GM21529 (cell line): Measurements from ENCODE around the gene DMBX1.

ENCODE experiments used
- ATAC-seq: cut with Tn5 transposase; IDR thresholded peaks from one replicate; pipeline ENCODE4 v1.9.1; 2021; ENCODE audit not compliant: unreplicated experiment

DMBX1 gene

GRCh38 chr1:46480959-46481646 is 8.5 kb upstream of the DMBX1 start:
- ATAC-seq: no peak

GRCh38 chr1:46481961-46482360 is 7.7 kb upstream of the DMBX1 start:
- no peak for ATAC-seq

DNA sequence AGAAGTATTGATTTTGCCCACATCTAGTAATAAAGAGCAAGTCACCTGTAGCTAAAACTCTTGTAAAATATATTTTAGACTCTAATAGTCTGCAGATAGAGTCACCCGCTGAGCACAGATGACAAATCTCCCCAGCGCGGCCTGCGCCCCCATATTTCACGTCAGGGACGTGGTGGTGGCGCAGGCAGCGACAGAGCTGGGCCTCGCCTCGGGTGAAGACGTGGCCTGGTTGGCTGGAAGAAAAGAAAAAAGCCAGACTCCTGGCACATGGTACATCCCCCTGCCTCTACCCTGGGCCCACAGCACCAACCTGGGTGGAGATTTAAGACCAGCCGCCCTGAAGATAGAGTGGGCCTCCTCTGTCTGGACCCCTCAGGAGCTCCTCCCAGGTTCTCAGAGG is 6.0 kb upstream of the DMBX1 start:
- ATAC-seq: no peak

DNA sequence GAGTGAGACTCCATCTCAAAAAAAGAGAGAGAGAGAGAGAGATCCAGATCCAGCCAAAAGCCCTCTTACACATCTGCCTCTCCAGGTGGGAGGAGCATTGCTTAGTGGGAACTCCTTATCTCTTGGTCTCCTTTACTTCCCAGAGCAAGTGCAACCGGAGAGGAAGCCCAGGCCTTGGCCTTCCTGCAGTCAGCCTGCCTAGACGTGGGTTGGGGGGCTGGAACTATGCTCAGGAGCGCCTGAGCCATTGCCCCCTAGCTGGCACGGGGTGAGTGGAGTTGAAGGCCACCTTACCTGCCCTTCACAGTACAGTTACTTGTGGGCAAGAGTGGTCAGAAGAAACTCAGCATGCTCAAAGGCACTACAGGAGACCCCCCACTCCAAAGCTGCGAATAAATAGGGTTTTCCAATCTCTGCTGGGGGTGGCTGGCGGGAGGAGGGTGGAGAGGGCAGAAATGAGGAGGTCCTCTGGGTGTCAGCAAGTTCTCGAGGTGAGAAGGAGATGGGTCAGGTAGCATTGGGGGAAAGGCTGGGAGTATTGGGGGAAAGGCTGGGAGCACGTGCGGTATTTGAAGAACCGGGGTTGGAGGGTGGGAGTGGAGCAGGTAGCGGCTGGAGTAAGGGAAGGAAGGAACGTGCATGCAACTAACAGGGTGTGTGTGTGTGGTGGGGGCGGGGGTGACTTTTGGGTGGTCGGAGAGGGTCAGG is 4.7 kb upstream of the DMBX1 start:
- no peak for ATAC-seq

GRCh38 chr1:46485564-46486431 is 3.8 kb upstream of the DMBX1 start:
- ATAC-seq: no peak

GRCh38 chr1:46486432-46487015 is 3.1 kb upstream of the DMBX1 start:
- no peak for ATAC-seq

- ATAC-seq: no peak
Observed at GRCh38 chr1:46487818-46488218, 1.8 kb upstream of the DMBX1 start.

- ATAC-seq: no peak
Observed at GRCh38 chr1:46488343-46489168, 1.1 kb upstream of the DMBX1 start.

GRCh38 chr1:46489169-46489637 is 433 bp upstream of the DMBX1 start:
- no peak for ATAC-seq

GRCh38 chr1:46490406-46490655 is 695 bp downstream of the DMBX1 start:
- ATAC-seq: no peak

- no peak for ATAC-seq
Observed at GRCh38 chr1:46490656-46491442, 1.2 kb downstream of the DMBX1 start.

DNA sequence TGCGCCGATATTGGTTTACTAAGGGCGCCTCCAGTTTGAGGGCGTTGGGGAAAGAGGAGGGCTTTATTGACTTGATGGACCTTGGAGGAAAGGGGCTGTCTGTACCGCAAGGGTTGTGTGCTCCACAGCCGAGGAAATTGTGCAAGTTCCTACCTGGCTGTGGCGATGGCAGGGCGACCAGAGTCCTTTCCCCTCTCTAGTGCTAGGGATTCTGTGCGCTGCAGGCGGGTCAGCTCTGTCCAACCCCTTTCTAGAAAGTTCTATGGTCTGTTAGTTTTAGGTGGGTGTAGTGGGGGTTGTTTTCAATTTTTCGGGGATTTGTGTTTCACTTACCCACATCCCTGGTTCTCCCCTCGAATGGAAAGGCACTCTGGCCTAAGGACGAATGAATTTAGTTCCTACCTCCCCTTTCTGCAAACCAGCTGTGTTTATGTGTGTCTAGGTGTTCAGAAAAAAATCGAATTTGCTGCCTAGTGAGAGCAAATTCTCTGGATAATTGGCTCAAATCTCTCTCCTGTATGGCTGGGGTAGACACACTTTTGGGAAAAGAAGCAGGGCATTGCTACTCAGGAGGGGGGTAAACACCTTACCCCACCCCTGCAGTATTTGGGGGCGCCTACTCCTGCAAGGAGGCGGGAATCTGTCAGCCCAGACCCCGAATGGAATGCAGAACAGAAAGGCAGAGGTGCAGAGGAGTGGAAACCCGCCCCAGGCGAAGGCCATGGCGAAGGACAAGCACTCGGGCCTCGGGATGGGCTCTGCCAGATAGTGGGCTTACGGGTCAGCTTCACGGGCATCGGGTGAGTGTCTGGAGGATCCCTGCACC is 2.0 kb downstream of the DMBX1 start:
- no peak for ATAC-seq

DNA sequence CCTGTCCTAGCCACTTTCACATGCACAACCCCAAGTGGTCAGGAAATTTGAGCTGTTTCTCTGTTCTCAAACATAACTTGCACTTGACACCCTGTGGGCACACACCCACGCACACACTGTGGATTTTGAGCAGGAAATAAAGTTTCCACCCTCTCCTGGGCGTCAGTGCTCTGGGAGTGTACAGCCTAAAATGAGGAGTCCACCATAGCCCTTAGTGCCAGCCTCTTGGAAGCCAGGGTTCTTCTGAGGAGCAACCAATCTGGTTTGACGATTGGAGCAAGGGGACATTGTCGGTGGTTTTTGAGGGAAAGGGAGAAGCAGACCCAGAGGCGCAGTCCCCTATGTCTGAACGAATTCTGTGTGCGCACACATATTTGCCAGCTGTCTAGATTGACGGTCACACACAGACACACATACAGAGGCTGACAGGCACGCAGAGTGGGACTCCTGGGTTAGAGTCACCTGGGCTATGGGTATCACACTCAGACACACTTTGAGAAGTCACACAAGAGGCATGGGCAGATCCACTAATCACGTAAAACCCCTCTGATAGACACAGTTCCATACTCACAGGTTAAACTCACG is 2.7 kb downstream of the DMBX1 start:
- no peak for ATAC-seq

- no peak for ATAC-seq
Observed at GRCh38 chr1:46492871-46493270, 3.2 kb downstream of the DMBX1 start.

DNA sequence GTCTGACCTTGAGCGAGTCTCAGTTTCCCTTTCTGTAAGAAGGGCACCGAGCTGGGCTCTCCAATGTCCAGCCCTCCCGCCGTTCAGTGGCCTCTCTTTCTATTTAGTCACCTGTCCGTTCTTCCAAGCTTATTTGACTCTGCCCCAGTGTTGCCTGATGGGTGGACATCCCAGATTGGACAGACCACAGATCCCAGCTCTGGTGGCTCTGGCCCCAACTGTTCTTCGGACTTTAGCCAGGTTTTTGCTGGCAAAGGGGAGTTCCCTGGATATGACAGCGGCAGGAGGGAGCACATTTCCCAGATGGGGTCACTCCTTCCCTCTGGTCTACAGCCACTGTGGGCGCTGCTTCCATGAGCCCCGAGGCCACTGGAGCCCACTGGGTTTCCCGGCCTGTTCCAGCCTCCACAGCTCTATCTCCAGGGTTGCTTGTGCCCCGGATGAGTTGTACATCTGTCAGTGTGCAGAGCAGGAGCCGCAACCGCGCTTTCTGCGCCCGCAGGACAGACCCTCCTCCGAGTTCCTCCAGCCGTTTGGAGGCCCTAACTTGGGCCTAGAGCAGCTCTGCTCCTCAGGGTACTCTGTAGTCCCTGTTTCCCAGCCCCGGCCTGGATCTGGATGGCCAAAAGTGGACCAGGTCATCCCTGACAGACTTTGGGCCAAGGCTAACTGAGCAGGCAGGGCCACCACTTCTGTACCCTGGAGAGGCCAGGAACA is 3.8 kb downstream of the DMBX1 start:
- ATAC-seq: no peak

DNA sequence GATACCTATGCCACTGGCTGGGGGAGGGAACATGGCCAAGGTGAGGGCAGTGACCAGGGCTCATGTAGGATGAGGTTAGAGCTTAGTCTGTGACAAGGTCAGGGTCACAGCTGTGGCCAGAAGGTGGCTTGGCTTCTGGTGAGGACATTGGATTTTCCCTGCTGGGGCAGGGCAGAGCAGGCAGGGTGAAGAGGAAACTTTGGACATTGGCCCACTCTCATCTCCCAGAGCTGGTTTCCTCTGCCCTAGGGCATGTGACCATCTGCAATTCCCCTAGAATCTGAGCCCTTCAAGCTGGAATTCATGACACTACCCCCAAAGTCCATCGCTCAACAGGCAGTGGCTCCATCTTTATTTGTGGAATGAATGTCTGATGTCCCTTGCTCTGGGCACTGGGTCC is 5.3 kb downstream of the DMBX1 start:
- ATAC-seq: no peak

- ATAC-seq: no peak
Observed at GRCh38 chr1:46495778-46496177, 6.1 kb downstream of the DMBX1 start.

DNA sequence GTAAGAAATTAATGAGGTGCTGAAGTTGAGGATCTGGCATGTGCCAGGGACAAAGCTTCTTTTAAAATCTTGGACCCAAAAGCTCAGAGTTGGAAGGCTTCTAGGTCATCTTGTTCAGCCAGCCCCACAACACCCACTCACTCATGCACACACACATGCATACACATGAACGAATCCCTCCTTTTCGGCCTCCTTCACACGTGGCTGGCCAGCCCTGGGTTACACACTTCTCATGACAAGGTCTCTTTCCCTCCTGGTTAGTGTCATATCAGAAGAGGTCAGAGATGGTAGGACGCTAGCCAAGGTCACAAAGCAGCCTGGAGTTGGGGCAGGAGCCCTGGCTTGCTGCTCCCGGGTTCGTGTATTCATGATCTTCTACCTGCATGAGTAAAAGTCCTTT is 6.9 kb downstream of the DMBX1 start:
- ATAC-seq: no peak
